ENCODE data around the gene LKAAEAR1.

LKAAEAR1 gene

DNA sequence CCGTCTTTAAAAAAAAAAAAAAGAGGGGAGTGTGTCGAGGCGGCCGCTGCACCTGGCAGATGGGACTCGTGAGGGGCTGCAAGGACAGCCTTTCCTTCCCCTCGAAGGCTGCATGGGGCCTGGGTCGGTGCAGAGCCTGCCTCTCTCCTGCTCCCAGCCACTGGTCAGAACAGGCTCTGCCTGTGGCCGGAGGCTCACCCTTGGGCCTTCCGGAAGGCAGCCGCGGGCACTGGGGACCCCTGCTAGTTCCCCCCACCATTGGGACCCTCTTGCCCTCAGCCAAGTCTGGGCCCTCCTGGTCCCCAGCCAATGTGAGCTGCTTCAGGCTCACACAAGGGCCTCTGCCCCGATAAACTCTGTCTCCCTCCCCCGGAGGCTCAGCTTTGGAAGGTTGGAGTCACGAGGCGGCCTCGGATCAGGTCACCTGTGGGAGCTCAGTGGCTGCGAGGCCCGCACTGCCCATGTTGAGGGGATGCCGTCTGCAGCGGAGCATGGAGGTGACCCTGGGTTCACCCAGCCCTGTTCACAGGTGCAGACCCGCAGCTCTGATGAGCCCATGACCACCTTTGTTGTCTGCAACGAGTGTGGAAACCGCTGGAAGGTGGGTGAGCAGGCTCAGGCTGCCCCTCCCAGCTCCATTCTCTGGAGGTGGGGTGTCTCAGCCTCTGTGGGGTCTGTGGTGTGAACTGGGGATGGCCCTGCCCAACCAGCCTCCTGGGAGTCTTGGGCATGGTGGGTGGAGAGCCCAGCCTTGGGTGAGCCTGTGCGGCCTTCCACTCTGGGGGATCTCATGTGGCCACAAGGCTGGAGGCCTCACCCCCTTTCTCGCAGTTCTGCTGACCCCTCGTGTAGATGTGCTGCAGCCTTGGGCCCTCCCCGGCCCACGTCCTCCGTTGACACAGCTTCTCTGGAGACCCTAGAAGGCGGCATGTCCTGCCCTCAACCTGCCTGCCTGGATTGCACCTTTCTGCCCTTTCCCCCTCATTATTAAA lies 12.6 kb downstream of the LKAAEAR1 start:
- TF ChIP-seq, protein P1, sequence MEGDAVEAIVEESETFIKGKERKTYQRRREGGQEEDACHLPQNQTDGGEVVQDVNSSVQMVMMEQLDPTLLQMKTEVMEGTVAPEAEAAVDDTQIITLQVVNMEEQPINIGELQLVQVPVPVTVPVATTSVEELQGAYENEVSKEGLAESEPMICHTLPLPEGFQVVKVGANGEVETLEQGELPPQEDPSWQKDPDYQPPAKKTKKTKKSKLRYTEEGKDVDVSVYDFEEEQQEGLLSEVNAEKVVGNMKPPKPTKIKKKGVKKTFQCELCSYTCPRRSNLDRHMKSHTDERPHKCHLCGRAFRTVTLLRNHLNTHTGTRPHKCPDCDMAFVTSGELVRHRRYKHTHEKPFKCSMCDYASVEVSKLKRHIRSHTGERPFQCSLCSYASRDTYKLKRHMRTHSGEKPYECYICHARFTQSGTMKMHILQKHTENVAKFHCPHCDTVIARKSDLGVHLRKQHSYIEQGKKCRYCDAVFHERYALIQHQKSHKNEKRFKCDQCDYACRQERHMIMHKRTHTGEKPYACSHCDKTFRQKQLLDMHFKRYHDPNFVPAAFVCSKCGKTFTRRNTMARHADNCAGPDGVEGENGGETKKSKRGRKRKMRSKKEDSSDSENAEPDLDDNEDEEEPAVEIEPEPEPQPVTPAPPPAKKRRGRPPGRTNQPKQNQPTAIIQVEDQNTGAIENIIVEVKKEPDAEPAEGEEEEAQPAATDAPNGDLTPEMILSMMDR (IDR thresholded peaks at IDR 0.05) = no peak
- no peak overlapping the region for H3K27ac ChIP-seq
- DNase-seq (ENCODE audit: low spot score) = no peak
- H3K4me3 ChIP-seq = no peak overlapping the region

DNA sequence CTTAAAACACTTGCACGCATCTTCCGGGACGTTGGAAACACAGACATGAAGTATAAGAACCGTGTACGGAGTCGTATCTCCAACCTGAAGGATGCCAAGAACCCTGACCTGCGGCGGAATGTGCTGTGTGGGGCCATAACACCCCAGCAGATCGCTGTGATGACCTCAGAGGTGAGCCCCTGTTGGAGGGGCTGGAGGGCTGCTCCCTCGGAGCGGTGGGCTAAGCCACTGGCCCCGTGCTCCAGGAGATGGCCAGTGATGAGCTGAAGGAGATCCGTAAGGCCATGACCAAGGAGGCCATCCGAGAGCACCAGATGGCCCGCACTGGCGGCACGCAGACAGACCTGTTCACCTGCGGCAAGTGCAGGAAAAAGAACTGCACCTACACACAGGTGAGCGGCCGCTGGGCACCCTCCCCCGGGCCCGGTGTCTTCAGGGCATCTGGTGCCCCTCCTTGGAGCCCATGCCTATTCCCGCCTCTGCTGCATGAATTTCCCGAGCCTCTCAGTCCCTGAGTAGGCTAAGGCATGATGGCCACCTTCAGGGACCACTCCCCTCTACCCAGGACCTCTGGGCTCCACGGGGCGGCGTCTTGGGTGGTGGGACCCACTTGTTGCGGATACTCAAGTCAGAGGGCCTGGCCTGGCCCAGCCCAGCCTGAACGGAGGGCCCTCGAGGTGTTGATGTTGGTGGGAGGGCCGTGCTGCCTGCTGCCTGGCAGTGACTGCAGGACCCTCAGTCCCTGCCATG lies 13.8 kb downstream of the LKAAEAR1 start:
- H3K27ac ChIP-seq = no peak overlapping the region
- no peak for DNase-seq (ENCODE audit: low spot score)
- no peak overlapping the region for H3K4me3 ChIP-seq
- TF ChIP-seq, protein P1 (IDR thresholded peaks at IDR 0.05) = no peak

DNA sequence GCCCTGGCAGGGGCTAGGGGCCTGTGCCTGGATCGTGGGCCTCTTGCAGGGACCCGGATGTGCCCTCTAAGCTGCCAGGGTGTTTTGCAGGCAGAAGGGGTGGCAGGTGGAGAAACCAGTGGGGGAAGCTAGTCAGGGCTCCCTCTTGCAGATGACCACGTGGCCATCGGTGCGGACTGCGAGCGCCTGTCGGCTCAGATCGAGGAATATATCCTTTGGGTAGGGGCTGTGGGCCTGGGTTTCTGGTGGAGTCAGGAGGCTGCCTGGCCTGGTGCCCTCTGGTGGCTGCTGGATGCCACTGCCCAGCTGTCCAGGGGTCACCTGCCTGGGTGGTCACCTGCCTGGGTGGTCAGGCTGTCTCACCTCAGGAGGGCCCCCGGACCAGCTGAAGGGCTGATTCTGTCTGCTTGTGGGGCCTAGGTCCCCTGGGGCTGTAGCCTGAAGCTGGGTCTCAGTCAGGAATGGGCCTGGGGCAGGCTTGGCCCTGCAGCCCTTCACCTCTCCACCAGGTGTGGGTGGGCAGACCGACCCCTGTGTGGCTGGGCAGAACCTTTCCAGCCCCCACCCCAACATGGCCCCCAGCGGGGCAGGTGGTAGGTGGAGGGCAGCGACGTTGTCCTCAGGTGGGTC lies 14.5 kb downstream of the LKAAEAR1 start:
- no peak for DNase-seq (ENCODE audit: low spot score)
- Histone ChIP-seq H3K4me3 (no peak overlapping the region), H3K27ac (no peak overlapping the region)
- TF ChIP-seq, protein P1 (IDR thresholded peaks at IDR 0.05) = peak; percentile 36

DNA sequence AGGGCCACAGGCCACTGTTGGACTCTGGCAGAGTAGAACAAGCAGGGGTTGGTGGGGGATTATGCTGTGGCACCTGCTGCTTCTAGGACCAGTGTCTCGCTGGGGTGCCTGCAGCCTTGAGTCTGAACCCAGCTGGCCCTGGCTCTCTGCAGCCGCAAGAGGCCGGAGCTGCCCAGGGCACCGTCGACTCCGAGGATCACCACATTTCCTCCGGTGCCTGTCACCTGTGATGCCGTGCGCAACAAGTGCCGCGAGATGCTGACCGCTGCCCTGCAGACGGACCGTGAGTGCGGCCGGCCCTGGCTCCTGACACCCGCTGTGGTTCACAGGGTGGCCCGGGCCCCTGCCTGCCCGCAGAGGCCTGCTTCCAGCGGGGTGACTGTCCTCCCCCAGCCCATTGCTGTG lies 15.0 kb downstream of the LKAAEAR1 start:
- TF ChIP-seq, protein P1 (IDR thresholded peaks at IDR 0.05) = no peak

DNA sequence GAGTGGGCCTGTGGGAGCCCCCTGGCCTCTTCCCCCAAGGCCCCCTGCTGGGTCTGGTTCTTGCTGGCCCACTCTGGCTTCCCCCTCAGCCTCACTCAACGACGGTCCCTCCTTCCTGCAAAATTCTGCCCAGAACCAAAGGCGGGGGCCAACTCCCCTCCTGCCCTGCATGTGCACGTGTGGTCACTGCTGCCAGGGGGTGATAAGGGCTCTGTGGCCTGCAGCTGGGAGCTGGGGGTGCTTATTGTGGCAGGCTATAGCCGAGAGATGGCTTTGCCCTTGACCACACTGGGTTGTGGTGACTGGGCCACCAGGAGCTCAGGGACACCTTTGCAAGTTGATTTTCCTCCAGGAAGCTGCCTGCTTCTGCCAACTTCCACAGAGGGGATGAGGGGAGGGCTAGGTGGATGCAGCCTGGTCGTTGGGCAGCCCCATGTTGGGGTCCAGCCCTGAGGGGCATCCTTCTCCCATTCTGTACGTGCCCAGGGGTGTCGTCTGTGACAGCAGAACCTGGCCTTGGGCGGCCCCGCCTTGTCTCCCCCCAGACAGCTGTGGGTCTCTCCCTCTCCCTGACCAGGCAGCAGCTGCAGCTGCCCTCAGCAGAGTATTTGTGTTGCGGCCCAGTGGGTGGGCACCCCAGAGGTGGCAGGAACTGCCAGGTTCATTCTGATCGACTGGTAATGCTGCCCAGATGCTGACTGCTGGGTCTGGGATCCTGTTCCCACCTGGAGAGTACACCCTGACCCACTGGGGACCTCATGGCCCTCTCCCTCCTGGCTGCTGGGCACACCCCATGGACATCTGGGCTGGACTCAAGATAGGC lies 15.6 kb downstream of the LKAAEAR1 start:
- TF ChIP-seq, protein P1 (IDR thresholded peaks at IDR 0.05) = no peak
- H3K27ac ChIP-seq = no peak overlapping the region
- H3K4me3 ChIP-seq = no peak overlapping the region
- DNase-seq (ENCODE audit: low spot score) = no peak

More for the DNA sequence above, 15.0 kb downstream of the LKAAEAR1 start:
- no peak overlapping the region for H3K27ac ChIP-seq
- DNase-seq (ENCODE audit: low spot score) = no peak
- no peak overlapping the region for H3K4me3 ChIP-seq

DNA sequence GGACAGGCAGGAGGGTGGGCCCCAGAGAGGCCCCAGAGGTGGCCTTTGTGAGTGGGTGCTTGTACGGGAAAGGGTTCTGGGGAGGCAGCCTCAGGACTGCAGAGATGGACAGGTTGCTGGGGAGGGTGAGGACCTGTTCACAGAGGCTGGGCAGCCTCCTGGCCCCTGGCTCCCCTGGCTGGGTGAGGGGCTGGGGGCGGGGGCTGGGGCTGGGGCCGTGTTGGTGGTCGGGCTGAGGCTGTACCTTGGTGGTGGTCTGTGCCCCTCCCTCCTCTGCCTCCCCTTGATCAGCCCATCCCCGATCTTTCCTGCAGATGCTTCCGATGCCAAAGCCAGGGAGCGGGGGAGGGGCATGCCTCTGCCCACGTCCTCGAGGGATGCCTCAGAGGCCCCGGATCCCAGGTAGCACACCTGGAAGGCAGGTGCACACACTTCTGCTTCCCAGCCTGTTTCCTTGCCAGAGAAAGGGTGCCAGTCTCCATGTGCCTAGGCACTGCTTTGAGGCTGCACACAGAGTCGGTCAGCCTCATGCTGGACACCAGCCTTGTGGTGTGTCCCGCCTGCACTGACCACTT lies 16.4 kb downstream of the LKAAEAR1 start:
- no peak overlapping the region for H3K27ac ChIP-seq
- TF ChIP-seq, protein P1 (IDR thresholded peaks at IDR 0.05) = no peak
- no peak for DNase-seq (ENCODE audit: low spot score)
- H3K4me3 ChIP-seq = no peak overlapping the region

Measured in coronary artery (tissue), 2 donors.